ENCODE data around the gene KREMEN1. TPM values are rescaled to one million over a fixed set of nuclear protein-coding genes. Genes with fewer than 3 reads are reported as not detected.
"Not testable (repeated sequence)": the region's sequence is repeated elsewhere in the genome, so short reads cannot be mapped to it uniquely, and the experiment has no call there.

KREMEN1 gene
- total RNA-seq, 2 donors from 2014 or later, result 8.4 to 13.9 TPM

DNA sequence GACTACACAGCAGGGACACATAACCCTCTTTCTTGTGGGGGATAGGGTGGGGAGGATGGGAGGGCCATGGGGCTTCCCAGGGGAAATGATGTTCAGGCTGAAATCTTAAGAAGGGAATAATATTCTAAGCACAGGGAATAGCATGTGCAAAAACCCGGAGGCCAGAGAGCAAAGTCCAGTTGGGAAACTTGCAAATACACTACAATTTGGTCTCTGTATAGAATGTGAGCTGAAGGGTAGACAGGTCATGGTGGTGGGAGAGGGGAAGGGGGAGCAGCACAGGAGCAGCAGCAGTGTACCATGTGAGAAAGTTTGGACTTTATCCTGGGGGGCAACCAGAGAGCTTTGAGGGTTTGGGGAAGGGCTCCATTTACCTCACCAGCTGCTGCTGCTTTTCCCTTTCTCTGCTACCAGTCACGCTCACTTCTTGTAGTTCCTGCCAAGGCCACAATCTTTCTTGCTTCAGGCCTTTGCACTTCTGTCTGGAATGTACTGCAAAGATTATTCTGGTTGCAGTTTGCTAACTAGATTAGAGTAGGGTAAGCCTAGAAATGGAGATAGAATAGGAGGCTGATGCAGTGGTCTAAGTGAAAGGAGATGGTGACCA is 43.0 kb downstream of the KREMEN1 start:
- no peak for ATAC-seq (ENCODE audit: insufficient number of reproducible peaks, low FRiP score, low read depth)
- no peaks in the 10 kb centered on the region for H3K27me3 ChIP-seq (replicated peaks; ENCODE audit: insufficient read depth)
- TF ChIP-seq CTCF (IDR thresholded peaks at IDR 0.05), result no peak

DNA sequence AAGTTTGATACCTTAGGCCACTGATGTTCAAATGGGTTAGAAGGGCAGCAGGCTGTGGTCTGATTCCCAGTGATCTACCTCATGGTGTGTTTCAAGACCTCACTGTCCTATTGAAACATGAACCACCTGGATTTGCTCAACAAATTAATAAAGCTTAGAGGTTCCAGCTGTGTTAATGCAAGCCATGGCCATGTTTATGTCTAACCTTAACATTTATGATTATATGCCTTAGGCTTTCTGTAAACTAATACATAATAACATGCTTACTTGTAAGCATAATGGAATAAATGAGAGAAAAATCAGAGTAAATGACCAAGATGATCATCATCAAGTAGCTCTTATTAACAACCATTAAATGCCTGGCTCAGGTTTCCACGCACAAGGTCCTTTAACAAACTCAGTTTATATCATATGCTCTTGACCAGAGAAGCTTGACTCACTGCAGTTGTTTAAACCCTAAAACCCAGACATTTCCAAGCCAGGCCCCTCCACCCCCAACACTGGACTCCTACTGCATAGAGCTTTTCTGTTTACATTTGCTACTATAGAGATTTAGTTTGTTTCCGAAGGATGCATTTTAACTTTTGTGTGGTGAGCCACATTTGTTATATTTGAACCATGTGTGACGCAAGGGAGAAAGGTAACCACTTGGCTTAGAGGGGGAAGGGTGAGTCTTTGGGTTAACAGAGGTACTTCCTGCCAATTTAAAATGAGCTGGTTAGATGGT is 43.7 kb downstream of the KREMEN1 start:
- no peaks in the 10 kb centered on the region for H3K36me3 ChIP-seq
- H3K4me3 ChIP-seq, result no peak overlapping the region
- no peak for DNase-seq (ENCODE audit: low spot score)
- ATAC-seq (ENCODE audit: insufficient number of reproducible peaks, low FRiP score, low read depth), result no peak
- H3K9me3 ChIP-seq, result no peaks in the 10 kb centered on the region
- no peaks in the 10 kb centered on the region for H3K27me3 ChIP-seq (replicated peaks; ENCODE audit: insufficient read depth)
- H3K4me1 ChIP-seq (ENCODE audit: control insufficient read depth in 1 of 2, low read depth in 2 of 2), result peaks cover 3 to 9% of the 10 kb centered on the region in 2 donors
- no peak overlapping the region for H3K27ac ChIP-seq
- TF ChIP-seq CTCF (IDR thresholded peaks at IDR 0.05), result no peak

More for the DNA sequence above, 43.0 kb downstream of the KREMEN1 start:
- no peaks in the 10 kb centered on the region for H3K36me3 ChIP-seq
- H3K9me3 ChIP-seq, result no peaks in the 10 kb centered on the region
- no peak overlapping the region for H3K4me3 ChIP-seq
- no peak for DNase-seq (ENCODE audit: low spot score)
- H3K4me1 ChIP-seq (ENCODE audit: control insufficient read depth in 1 of 2, low read depth in 2 of 2), result peaks cover 0 to 1% of the 10 kb centered on the region in 2 donors
- H3K27ac ChIP-seq, result no peak overlapping the region

- Histone ChIP-seq H3K36me3 (no peaks in the 10 kb centered on the region), H3K27me3 (replicated peaks; ENCODE audit: insufficient read depth) (no peaks in the 10 kb centered on the region), H3K27ac (no peak overlapping the region), H3K9me3 (no peaks in the 10 kb centered on the region), H3K4me3 (no peak overlapping the region), H3K4me1 (ENCODE audit: control insufficient read depth in 1 of 2, low read depth in 2 of 2) (peaks cover 3 to 9% of the 10 kb centered on the region in 2 donors)
- no peak for TF ChIP-seq CTCF (IDR thresholded peaks at IDR 0.05)
- no peak for ATAC-seq (ENCODE audit: insufficient number of reproducible peaks, low FRiP score, low read depth)
- no peak for DNase-seq (ENCODE audit: low spot score)
These were observed 45.1 kb downstream of the KREMEN1 start for GRCh38 chr22:29117799-29118477.

DNA sequence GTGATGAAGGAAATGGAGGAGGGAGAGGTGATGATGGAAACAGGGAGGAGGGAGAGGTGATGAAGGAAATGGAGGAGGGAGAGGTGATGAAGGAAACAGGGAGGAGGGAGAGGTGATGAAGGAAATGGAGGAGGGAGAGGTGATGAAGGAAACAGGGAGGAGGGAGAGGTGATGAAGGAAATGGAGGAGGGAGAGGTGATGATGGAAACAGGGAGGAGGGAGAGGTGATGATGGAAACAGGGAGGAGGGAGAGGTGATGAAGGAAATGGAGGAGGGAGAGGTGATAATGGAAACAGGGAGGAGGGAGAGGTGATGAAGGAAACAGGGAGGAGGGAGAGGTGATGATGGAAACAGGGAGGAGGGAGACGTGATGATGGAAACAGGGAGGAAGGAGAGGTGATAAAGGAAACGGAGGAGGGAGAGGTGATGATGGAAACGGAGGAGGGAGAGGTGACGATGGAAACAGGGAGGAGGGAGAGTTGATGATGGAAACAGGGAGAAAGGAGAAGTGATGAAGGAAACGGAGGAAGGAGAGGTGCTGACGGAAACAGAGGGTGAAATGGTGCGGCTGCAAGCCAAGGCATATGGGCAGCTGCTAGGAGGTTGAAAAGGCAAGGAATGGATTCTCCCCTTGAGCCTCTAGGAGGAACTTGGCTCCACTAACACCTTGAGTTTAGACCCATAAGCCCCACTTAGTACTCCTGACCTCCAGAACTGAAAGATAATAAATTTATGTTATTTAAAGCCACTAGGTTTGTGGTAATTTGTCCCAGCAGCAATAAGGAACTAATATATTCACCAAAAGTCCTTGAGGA is 47.5 kb downstream of the KREMEN1 start:
- DNase-seq (ENCODE audit: low spot score); ATAC-seq (ENCODE audit: insufficient number of reproducible peaks, low FRiP score, low read depth); H3K27ac ChIP-seq; H3K4me1 ChIP-seq (ENCODE audit: control insufficient read depth in 1 of 2, low read depth in 2 of 2); H3K36me3 ChIP-seq; H3K27me3 ChIP-seq (replicated peaks; ENCODE audit: insufficient read depth); H3K4me3 ChIP-seq; H3K9me3 ChIP-seq: not testable (repeated sequence)

- TF ChIP-seq CTCF (IDR thresholded peaks at IDR 0.05), result no peak
These were observed 48.3 kb downstream of the KREMEN1 start for GRCh38 chr22:29121124-29121523.

More at GRCh38 chr22:29121124-29121523, 48.3 kb downstream of the KREMEN1 start:
- peaks cover 3 to 9% of the 10 kb centered on the region in 2 donors for H3K4me1 ChIP-seq (ENCODE audit: control insufficient read depth in 1 of 2, low read depth in 2 of 2)
- no peak overlapping the region for H3K27ac ChIP-seq
- DNase-seq (ENCODE audit: low spot score) (no peak), ATAC-seq (ENCODE audit: insufficient number of reproducible peaks, low FRiP score, low read depth) (no peak)
- H3K27me3 ChIP-seq (replicated peaks; ENCODE audit: insufficient read depth), result no peaks in the 10 kb centered on the region
- H3K9me3 ChIP-seq, result no peaks in the 10 kb centered on the region
- no peaks in the 10 kb centered on the region for H3K36me3 ChIP-seq
- H3K4me3 ChIP-seq, result no peak overlapping the region
